ENCODE measurements around the gene GNB5.
A peak's percentile ranks its signal among the peaks of the same experiment; 100 is the strongest.

The GNB5 gene

GRCh38 chr15:52146776-52147175 lies 44.4 kb downstream of the GNB5 start:
- DNase-seq (ENCODE audit: insufficient read length, low spot score) (no peak), FAIRE-seq (no peak)

- DNase-seq (ENCODE audit: insufficient read length, low spot score) (no peak), FAIRE-seq (no peak)
Measured at GRCh38 chr15:52146261-52146660, 44.9 kb downstream of the GNB5 start.

GRCh38 chr15:52144656-52145178 lies 46.5 kb downstream of the GNB5 start:
- DNase-seq (ENCODE audit: insufficient read length, low spot score): peak; percentile 24
- no peak for FAIRE-seq

DNA sequence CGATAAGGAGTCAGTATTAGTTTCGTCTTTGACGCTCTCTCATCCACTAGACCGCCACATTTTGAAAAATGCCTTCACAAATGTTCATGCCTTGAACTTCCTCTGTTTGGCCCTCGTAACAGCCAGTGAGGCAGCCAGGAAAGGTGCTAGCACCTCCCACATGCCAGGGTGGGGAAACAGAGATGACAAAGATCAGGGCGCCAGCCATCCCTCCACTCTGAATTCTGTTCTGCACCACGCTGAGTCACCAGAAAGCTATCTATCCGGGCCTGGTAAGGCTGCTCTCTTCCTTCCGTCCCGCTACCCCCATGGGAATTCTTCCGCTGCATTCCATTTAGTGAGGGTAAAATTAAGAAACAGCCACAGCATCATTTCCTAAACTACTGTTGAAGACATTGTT lies 47.3 kb downstream of the GNB5 start:
- FAIRE-seq (peak; percentile 44), DNase-seq (ENCODE audit: insufficient read length, low spot score) (peak; percentile 91)

DNA sequence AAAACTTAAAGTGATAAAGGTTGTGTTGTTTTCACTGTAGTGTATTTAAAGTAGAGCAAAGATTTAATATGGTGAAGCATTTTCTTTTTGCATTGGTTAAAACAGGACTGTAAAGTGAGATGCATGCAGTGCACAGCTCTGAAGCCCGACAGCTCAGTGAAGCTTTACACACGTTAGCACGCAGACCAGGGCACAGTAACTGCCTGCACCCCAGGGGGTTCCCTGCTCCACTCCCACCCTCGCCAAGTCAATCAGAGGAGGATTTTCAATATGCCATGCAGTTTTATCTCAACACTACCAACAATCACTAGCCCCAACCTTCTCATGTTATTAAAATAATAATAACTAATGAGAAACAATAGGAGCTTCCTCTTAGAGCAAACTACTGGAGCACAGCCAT lies 50.5 kb downstream of the GNB5 start:
- no peak for DNase-seq (ENCODE audit: insufficient read length, low spot score)
- no peak for FAIRE-seq

DNA sequence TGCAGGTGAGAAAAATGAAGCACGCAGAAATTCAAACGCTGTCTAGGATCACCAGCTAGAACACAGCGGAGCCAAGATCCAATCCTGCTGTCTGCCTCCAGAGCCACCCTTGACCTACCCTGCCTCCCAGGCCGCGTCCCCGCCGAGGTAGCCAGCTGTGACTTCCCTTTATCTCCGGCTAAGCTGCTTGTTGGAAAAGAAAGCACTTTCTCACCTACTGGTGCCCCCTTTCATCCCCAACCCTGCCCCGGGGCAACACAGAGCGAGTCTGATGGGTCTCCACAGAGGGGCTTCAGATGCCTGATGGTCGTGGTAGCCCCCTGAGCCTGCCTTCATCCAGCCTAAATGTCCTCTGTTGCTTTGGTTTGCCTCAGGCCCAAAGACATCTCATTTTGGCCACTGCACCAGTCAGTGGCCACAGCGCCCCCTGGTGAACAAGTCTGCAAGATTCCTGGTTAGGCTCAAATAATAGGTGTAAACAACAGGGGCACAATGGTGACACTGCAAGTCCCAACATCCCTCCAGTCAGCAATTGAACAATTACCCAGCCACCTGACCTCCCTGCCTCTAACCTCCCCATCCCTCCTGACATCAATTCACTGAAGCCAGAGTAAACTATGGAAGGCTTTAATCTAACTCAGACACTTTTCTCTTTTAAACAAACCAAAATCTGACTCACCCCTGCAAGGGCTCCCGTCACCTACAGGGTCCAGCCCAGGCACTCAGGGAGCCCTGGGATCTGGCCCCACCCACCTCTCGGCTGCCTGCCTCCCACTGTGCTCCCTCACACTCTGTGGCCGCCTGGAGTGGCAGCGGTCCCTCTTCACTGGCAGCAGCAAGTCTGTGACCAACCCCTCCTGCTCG lies 51.4 kb downstream of the GNB5 start:
- DNase-seq (ENCODE audit: insufficient read length, low spot score) (peak; percentile 69), FAIRE-seq (no peak)

DNA sequence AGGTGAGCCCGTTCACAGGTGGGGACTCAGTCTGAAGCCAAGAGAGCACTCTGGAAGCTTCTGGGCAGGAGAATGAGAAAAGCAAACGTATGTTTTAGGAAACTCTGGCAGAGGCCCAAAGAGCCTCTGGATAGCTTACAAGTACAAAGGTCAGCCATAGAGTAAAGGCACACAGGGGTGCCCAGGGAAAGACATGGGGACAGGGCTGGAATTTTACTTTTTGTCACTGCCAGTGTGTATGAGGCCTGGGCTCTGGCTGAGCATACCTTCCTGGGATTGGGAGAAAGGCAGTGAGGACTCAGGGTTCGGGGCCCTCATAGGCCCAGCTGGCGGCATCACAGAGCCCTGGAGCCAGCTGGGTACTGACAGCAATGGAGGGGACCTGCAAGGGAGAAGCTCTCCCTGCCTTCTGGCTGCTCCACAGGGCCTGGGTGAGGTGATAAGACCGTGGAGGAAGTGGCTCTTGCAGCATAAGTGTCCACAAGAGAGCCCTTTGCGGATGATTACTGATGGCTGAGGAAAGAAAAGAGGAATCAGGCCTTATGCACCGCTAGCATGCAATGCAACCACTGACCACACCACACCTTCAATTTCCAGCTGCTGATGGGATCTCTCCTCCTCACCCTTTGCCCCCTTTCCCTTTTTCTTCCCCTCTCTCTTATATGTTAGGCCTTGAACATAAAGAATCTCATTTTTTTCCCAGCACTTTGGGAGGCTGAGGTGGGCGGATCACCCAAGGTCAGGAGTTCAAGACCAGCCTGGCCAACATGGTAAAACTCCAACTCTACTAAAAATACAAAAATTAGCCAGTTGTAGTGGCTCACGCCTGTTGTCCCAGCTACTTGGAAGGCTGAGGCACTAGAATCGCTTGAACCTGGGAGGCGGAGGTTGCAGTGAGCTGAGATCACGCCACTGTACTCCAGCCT lies 53.5 kb downstream of the GNB5 start:
- DNase-seq (ENCODE audit: insufficient read length, low spot score): no peak
- no peak for FAIRE-seq

- DNase-seq (ENCODE audit: insufficient read length, low spot score) (no peak), FAIRE-seq (no peak)
Measured at GRCh38 chr15:52136442-52136980, 54.7 kb downstream of the GNB5 start.

DNA sequence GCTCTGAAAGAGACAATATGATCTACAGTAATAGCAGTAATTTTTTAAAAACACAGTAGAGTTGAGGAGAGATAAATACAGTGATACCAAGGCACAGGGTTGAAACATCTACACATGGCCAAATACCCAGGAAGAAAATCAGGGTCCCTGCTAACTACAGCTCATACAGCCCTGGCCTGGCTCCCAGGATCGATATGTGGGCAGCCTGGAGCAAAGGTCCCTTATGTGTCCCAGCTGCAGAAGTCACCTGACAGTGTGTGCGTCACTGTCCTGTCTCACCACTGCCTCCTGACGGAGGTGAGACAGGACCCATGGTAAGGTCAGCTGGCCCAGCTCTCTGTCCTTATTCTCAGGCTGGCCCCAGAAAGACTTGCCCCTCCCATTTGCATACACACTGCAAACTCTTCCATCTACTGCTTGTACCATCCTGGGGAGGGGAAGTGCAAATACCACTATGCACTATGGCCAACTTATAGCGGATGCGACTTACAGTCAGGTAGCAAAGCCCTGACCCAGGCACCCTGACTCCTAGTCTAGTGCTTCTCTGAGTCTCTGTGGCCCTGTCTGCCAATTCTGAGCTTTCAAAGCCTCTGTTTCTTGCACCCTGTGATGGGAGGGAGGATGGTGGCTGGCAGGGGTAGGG lies 56.6 kb downstream of the GNB5 start:
- FAIRE-seq: no peak
- no peak for DNase-seq (ENCODE audit: insufficient read length, low spot score)

DNA sequence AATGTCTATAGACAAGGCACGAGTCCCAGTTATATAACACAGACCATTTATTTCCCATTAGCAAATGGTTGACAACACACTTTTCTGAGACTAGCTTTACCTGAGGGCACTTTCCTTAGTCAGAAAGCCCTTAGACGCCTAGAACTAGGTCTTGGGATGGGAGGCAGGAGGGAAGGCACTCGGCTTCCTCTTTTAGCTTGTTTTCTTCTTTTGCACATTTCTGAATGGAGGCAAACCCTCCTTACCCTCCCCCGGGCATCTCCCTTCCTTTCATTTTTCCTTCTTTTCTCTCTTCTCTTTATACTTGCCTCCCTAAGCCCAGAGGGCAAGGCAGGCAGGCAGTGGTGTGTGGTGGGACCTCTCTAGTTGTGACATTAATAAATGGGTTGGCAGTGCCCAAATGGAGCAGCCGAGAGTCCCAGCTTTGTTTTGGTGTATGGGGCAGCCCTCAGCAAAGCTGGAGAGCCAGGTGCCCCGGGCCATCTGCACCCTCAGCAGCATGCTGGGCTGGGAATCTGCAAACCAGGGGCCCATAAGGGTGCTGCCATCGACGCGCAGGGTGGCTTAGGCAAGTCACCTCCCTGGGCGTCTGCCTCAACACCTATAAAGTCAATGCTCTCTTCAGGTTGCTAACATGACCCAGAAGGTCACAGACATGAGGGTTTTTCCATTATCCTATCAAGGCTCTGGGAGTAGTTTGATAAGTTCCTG lies 57.5 kb downstream of the GNB5 start:
- FAIRE-seq (no peak), DNase-seq (ENCODE audit: insufficient read length, low spot score) (no peak)

GRCh38 chr15:52132066-52132465 lies 59.1 kb downstream of the GNB5 start:
- no peak for FAIRE-seq
- DNase-seq (ENCODE audit: insufficient read length, low spot score): no peak

- DNase-seq (ENCODE audit: insufficient read length, low spot score) (no peak), FAIRE-seq (no peak)
Measured at GRCh38 chr15:52128568-52128967, 62.6 kb downstream of the GNB5 start.

- DNase-seq (ENCODE audit: insufficient read length, low spot score) (no peak), FAIRE-seq (peak; percentile 4)
Measured at GRCh38 chr15:52124270-52124880, 66.8 kb downstream of the GNB5 start.

- no peak for FAIRE-seq
- DNase-seq (ENCODE audit: insufficient read length, low spot score): no peak
Measured at GRCh38 chr15:52121896-52122295, 69.3 kb downstream of the GNB5 start.

GRCh38 chr15:52121006-52121405 lies 70.2 kb downstream of the GNB5 start:
- no peak for FAIRE-seq

DNA sequence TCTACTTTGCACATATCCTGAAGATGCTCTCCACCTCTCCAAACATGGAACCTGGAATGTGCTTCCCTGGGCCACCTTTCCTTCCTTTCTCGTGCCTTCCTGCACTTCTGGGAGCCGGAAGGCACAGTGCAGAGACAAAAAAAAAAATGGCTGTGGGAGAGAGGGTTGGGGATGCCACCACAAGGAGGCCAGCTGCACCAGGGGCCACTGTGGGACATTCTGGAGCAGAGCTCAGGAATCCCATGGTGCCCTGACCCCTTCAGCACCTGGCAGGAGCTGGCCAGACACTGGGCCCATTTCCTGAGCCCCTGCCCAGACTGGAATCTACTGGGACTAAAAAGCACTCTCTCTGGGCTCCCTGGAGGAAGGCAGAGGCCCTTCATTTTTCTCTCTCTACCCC lies 70.7 kb downstream of the GNB5 start:
- DNase-seq (ENCODE audit: insufficient read length, low spot score) (no peak), FAIRE-seq (no peak)

More at GRCh38 chr15:52121006-52121405, 70.2 kb downstream of the GNB5 start:
- DNase-seq (ENCODE audit: insufficient read length, low spot score): no peak

DNA sequence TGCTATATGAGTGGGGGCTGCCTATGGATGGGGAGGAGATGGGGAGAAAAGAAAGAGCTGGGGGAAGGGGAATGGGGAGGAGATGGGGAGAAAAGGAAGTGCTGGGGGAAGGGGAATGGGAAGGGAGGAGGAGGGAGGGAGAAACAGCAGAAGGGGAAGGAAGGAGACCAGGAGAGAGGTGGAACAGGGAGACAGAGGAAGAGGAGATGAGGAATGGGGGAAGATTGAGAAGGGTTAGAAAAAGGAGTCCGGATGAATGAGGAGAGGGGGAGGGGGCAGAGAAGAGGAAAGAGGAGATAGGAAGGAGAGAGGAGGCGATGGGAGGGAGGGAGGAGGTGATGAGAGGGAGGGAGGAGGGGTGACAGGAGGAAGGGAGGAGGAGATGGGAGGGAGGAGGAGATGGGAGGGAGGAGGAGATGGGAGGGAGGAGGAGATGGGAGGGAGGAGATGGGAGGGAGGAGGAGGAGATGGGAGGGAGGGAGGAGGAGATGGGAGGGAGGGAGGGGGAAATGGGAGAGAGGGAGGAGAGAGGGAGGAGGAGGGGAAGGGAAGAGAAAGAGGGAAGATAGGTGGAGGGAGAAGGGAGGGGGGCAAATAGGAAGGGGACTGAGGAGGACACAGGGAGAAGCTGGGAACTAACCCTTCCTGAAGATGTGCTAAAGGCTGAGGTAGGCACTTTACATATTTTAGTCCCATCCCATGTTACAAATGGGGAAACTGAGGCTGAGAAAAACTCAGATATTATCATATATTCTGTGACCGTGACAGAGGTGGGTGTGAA lies 72.0 kb downstream of the GNB5 start:
- DNase-seq (ENCODE audit: insufficient read length, low spot score) (no peak), FAIRE-seq (no peak)

- FAIRE-seq (no peak), DNase-seq (ENCODE audit: insufficient read length, low spot score) (no peak)
Measured at GRCh38 chr15:52117549-52117948, 73.6 kb downstream of the GNB5 start.
